Measurements from ENCODE around the gene EXOSC7. TPM values are rescaled to one million over a fixed set of nuclear protein-coding genes. Genes with fewer than 3 reads are reported as not detected.

EXOSC7 gene
- total RNA-seq, 1 experiment from 2014 or later: 88.7 TPM

- Histone ChIP-seq H3K23me2 (ENCODE audit: insufficient read length, low read depth, low read length, poor library complexity, severe bottlenecking) (peaks cover 4% of the 10 kb centered on the region), H3K4me2 (ENCODE audit: insufficient read depth, insufficient read length, low read length) (no peak overlapping the region), H3K27me3 (ENCODE audit: insufficient read depth, low read length) (peaks cover 20% of the 10 kb centered on the region; the same call in 1 of the 2 replicates), H3K4ac (ENCODE audit: low read depth, low read length) (no peak overlapping the region), H3K9me3 (ENCODE audit: control insufficient read depth, low read depth, low read length) (no peaks in the 10 kb centered on the region), H3K4me1 (ENCODE audit: insufficient read depth, low read length) (no peaks in the 10 kb centered on the region; the same call in 1 of the 2 replicates), H2BK120ac (ENCODE audit: low read depth, low read length, poor library complexity, severe bottlenecking) (no peak overlapping the region), H3T11ph (ENCODE audit: low read length) (no peak overlapping the region), H2AK5ac (ENCODE audit: insufficient read length, low read length) (no peak overlapping the region), H3K56ac (ENCODE audit: insufficient read length, low read depth, low read length) (no peak overlapping the region), H4K20me1 (ENCODE audit: control insufficient read depth, insufficient read depth, insufficient read length) (no peaks in the 10 kb centered on the region), H3K27ac (ENCODE audit: insufficient read length, low read depth, low read length) (no peak overlapping the region), H3K23ac (ENCODE audit: insufficient read length, low read depth, low read length) (no peak overlapping the region), H2BK12ac (ENCODE audit: insufficient read length, low read depth, low read length) (no peak overlapping the region), H2AFZ (ENCODE audit: low read length) (no peak overlapping the region), H4K5ac (ENCODE audit: insufficient read length, low read depth, low read length) (no peak overlapping the region), H3K9ac (ENCODE audit: extremely low read depth, insufficient read length, low read length) (no peak overlapping the region), H3K79me2 (ENCODE audit: insufficient read depth, low read length) (no peaks in the 10 kb centered on the region), H3K14ac (ENCODE audit: insufficient read depth, low read length) (no peak overlapping the region), H4K91ac (ENCODE audit: insufficient read length, low read depth, low read length) (no peak overlapping the region), H4K8ac (replicated peaks; ENCODE audit: insufficient read length, low read depth, low read length) (no peak overlapping the region), H3K79me1 (ENCODE audit: insufficient read depth, low read depth, low read length, poor library complexity, severe bottlenecking) (no peaks in the 10 kb centered on the region), H2BK5ac (ENCODE audit: insufficient read length, low read length) (no peak overlapping the region), H2BK15ac (ENCODE audit: low read depth, low read length) (no peak overlapping the region), H3K18ac (ENCODE audit: insufficient read length, low read depth, low read length) (no peak overlapping the region), H2BK20ac (ENCODE audit: low read depth, low read length, poor library complexity, severe bottlenecking) (no peak overlapping the region)
- Mint-ChIP-seq H3K9me3 (0 out of 5 replicates have a peak, but pooled peaks cover 0 to 2% of the 10 kb centered on the region in 2 experiments), H3K4me3 (peak overlapping the region in 1 of 2 experiments; percentile 27; a peak in 2 of 5 replicates), H3K27ac (no peak overlapping the region), H3K36me3 (ENCODE audit: insufficient read depth in 1 of 3, low read depth in 3 of 3) (no peaks in the 10 kb centered on the region), H3K27me3 (ENCODE audit: low read depth) (peaks cover 62% of the 10 kb centered on the region), H3K4me1 (peaks cover 19 to 22% of the 10 kb centered on the region in 2 experiments)
- peak; percentile 95 for DNase-seq
- no CpG with 5 or more reads among the region's 11 CpGs for WGBS (ENCODE audit: extremely low coverage, insufficient read length, low lambda C conversion rate)
- TF ChIP-seq, protein P1, sequence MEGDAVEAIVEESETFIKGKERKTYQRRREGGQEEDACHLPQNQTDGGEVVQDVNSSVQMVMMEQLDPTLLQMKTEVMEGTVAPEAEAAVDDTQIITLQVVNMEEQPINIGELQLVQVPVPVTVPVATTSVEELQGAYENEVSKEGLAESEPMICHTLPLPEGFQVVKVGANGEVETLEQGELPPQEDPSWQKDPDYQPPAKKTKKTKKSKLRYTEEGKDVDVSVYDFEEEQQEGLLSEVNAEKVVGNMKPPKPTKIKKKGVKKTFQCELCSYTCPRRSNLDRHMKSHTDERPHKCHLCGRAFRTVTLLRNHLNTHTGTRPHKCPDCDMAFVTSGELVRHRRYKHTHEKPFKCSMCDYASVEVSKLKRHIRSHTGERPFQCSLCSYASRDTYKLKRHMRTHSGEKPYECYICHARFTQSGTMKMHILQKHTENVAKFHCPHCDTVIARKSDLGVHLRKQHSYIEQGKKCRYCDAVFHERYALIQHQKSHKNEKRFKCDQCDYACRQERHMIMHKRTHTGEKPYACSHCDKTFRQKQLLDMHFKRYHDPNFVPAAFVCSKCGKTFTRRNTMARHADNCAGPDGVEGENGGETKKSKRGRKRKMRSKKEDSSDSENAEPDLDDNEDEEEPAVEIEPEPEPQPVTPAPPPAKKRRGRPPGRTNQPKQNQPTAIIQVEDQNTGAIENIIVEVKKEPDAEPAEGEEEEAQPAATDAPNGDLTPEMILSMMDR (conservative IDR thresholded peaks at IDR 0.05): peak; percentile 98
These were observed 61.8 kb downstream of the EXOSC7 start for GRCh38 chr3:45037720-45038455.
